Pancreas (tissue), 10 donors: Measurements from ENCODE around the gene EQTN. TPM values are rescaled to one million over a fixed set of nuclear protein-coding genes. Genes with fewer than 3 reads are reported as not detected.

Source experiments
- ATAC-seq, 4 donors: fragments of 200-7000 bp; cut with Tn5 transposase; one replicate each; pipeline versions ENCODE4 v1.8.0 to v1.9.1; 2020; ENCODE audit warnings: mild to moderate bottlenecking in 4 of 4, moderate library complexity in 4 of 4
- DNase-seq, 6 donors: peaks; one replicate each; pipeline ENCODE4 v3.0.0-alpha.2; 2020
- FAIRE-seq: peaks from 2 replicates; lab custom pipeline; 2012; peaks lifted over from hg19 to GRCh38; lab: Jason Lieb, UNC
- H3K27ac ChIP-seq, 4 donors: fragments of 200-600 bp; sonication (generic); 1 replicate in 3 of 4; 2 replicates in 1 of 4; pipeline versions ENCODE4 v1.5.0 to v1.8.0; 2020
- H3K27me3 ChIP-seq, 4 donors: fragments of 200-600 bp; one replicate each; pipeline ENCODE4 v1.8.0; 2021
- H3K36me3 ChIP-seq, 3 donors: fragments of 200-600 bp; sonication (generic) in 1 of 3; one replicate each; pipeline versions ENCODE4 v1.5.0 to v1.8.0; 2020 to 2021
- H3K4me1 ChIP-seq, 3 donors: fragments of 200-600 bp; one replicate each; pipeline ENCODE4 v1.8.0; 2021
- H3K4me3 ChIP-seq, 4 donors: fragments of 200-600 bp; sonication (generic) in 2 of 4; one replicate each; pipeline versions ENCODE4 v1.5.0 to v1.8.0; 2020 to 2021
- H3K9me3 ChIP-seq, 4 donors: fragments of 200-600 bp; one replicate each; pipeline ENCODE4 v1.8.0; 2021
- CTCF ChIP-seq, 4 donors: fragments of 200-600 bp; sonication (generic) in 3 of 4; IDR thresholded peaks; one replicate each; pipeline versions ENCODE4 v1.5.0 to v1.8.0; 2021; ENCODE audit warnings: antibody characterized with exemption in 4 of 4
- WGBS, 2 donors: extraction: QIAGEN DNeasy Blood & Tissue Kit; methylation state at CpG; one replicate each; pipeline ENCODE4 v1.1.7; 2013; 5-methylcytosine and 5-hydroxymethylcytosine counted together
- intact Hi-C, 3 donors: fragments of 100-400 bp; cut with DNase I; formaldehyde crosslinking; loops; one replicate each; pipeline versions ENCODE4 v1.11.1 to v1.14.2; 2022
- polyA plus RNA-seq, 2 donors: library from polyadenylated mRNA; stranded (reverse); fragments of 200-250 nt; gene quantifications; one replicate each; pipeline ENCODE4 v1.2.3, GENCODE V29; 2013
- total RNA-seq, 6 donors: library from RNA; stranded (reverse); fragmentation: NEBNext Ultra II Directional in 4 of 6; extraction: Animal tissue kit (Norgen Biotek cat#: 25700) in 4 of 6; gene quantifications; one replicate each; pipeline versions ENCODE4 v1.2.1 to v1.2.4, GENCODE V29; 2021 to 2023
- donor health status: healthy with polysubstance abuse.
- donor health status: DM: no; HTN: no; CAD: no; lungs with moderate emphysema.
- donor health status: DM: no; HTN: no; CAD: no.
- donor health status: control.
- donor health status: control.
- donor health status: Bipolar disorder and iron deficiency.
- donor health status: DM: yes; HTN: yes; CAD: no.
- donor health status: DM: no; HTN: no; CAD: no.
- donor health status: DM: no; HTN: no; CAD: no.
- donor health status: DM: yes; HTN: yes; CAD: no.

EQTN gene
- total and polyA plus RNA-seq, 8 donors, result 0.30 to 0.65 (median 0.37) TPM; not detected in 3

GRCh38 chr9:27336829-27337228, 39.9 kb upstream of the EQTN start:
- Histone ChIP-seq H3K4me3 (no peak overlapping the region), H3K27me3 (no peaks in the 10 kb centered on the region), H3K9me3 (no peaks in the 10 kb centered on the region), H3K4me1 (peaks cover 0 to 4% (median 4%) of the 10 kb centered on the region in 3 donors), H3K36me3 (no peaks in the 10 kb centered on the region), H3K27ac (no peak overlapping the region)
- intact Hi-C loops, result loop anchor here (5.0 to 10.0 kb wide), 3 partner anchors 195 to 205 kb away; no protein-coding TSS in a partner anchor
- no peak for FAIRE-seq
- no peak for ATAC-seq
- no peak for TF ChIP-seq CTCF (IDR thresholded peaks at IDR 0.05)
- no peak for DNase-seq
- 94% methylated on average over 10 of the region's 10 CpGs for WGBS, 2 donors

GRCh38 chr9:27336126-27336525, 39.2 kb upstream of the EQTN start:
- no peak for FAIRE-seq

GRCh38 chr9:27335075-27335474, 38.1 kb upstream of the EQTN start:
- Histone ChIP-seq H3K36me3 (no peaks in the 10 kb centered on the region), H3K27ac (no peak overlapping the region), H3K27me3 (no peaks in the 10 kb centered on the region), H3K4me3 (no peak overlapping the region), H3K9me3 (no peaks in the 10 kb centered on the region), H3K4me1 (peaks cover 0 to 3% (median 0%) of the 10 kb centered on the region in 3 donors)
- FAIRE-seq, result no peak
- no peak for DNase-seq
- no peak for TF ChIP-seq CTCF (IDR thresholded peaks at IDR 0.05)
- ATAC-seq, result no peak
- 87 to 92% methylated on average over 6 of the region's 6 CpGs for WGBS, 2 donors
- intact Hi-C loops, result loop anchor here (5.0 to 10.0 kb wide), 3 partner anchors 197 to 207 kb away; no protein-coding TSS in a partner anchor

More at GRCh38 chr9:27336126-27336525, 39.2 kb upstream of the EQTN start:
- TF ChIP-seq CTCF (IDR thresholded peaks at IDR 0.05), result no peak
- WGBS, 2 donors, result 96 to 97% methylated on average over 1 of the region's 1 CpG
- ATAC-seq (no peak), DNase-seq (no peak)
- Histone ChIP-seq H3K4me1 (peaks cover 0 to 3% (median 0%) of the 10 kb centered on the region in 3 donors), H3K4me3 (no peak overlapping the region), H3K27me3 (no peaks in the 10 kb centered on the region), H3K27ac (no peak overlapping the region), H3K36me3 (no peaks in the 10 kb centered on the region), H3K9me3 (no peaks in the 10 kb centered on the region)
- intact Hi-C loops, result loop anchor here (5.0 to 10.0 kb wide), 3 partner anchors 196 to 206 kb away; no protein-coding TSS in a partner anchor

- Histone ChIP-seq H3K4me1 (peaks cover 0 to 3% (median 0%) of the 10 kb centered on the region in 3 donors), H3K36me3 (no peaks in the 10 kb centered on the region), H3K27ac (no peak overlapping the region), H3K27me3 (no peaks in the 10 kb centered on the region), H3K9me3 (no peaks in the 10 kb centered on the region), H3K4me3 (no peak overlapping the region)
- DNase-seq (peak in 3 of 6 donors; percentile 36 to 64 (median 40)), FAIRE-seq (peak; percentile 71), ATAC-seq (peak; percentile 85 to 96 (median 93))
- intact Hi-C loops, result loop anchor here in 1 of 3 donors (10.0 kb wide), 1 partner anchor 201 kb away; no protein-coding TSS in a partner anchor
- peak; percentile 77 to 91 (median 83) for TF ChIP-seq CTCF (IDR thresholded peaks at IDR 0.05)
- 32 to 34% methylated on average over 7 of the region's 7 CpGs for WGBS, 2 donors
Observed at GRCh38 chr9:27333241-27334052, 36.5 kb upstream of the EQTN start.
